Body of pancreas (tissue), 4 donors: Measurements from ENCODE around the gene GAK. TPM values are rescaled to one million over a fixed set of nuclear protein-coding genes. Genes with fewer than 3 reads are reported as not detected.

ENCODE experiments used
- ATAC-seq: fragments of 150-250 bp; one replicate; pipeline ENCODE4 v1.9.1; 2016
- DNase-seq, 4 donors: peaks; one replicate each; pipeline ENCODE4 v3.0.0-alpha.2; 2019
- H3K27ac ChIP-seq, 4 donors: fragments of 200-600 bp; sonication (generic); 1 replicate in 3 of 4; 2 replicates in 1 of 4; pipeline versions ENCODE4 v1.5.1 to v1.6.1; 2016 to 2019; ENCODE audit warnings: mild to moderate bottlenecking in 1 of 4, mixed read lengths in 1 of 4, moderate library complexity in 1 of 4
- H3K27me3 ChIP-seq, 2 donors: fragments of 200-600 bp; sonication (generic); one replicate each; pipeline ENCODE4 v1.6.0; 2016; ENCODE audit warnings: mild to moderate bottlenecking in 1 of 2
- H3K36me3 ChIP-seq, 2 donors: fragments of 200-600 bp; sonication (generic); replicated peaks in 1 of 2; 2 replicates each; pipeline ENCODE4 v1.5.1; 2016; ENCODE audit warnings: low read depth in 2 of 2; ENCODE audit not compliant: insufficient read depth in 1 of 2
- H3K4me1 ChIP-seq: fragments of 200-600 bp; sonication (generic); one replicate; pipeline ENCODE4 v1.6.0; 2016
- H3K4me3 ChIP-seq, 2 donors: fragments of 200-600 bp; sonication (generic); 1 replicate in 1 of 2; 2 replicates in 1 of 2; pipeline ENCODE4 v1.5.1; 2016 to 2019
- H3K9me3 ChIP-seq, 3 donors: fragments of 200-600 bp; sonication (generic); 1 replicate in 2 of 3; 2 replicates in 1 of 3; pipeline ENCODE4 v1.5.1; 2016
- POLR2A ChIP-seq, 3 donors: fragments of 450-650 bp; IDR thresholded peaks; one replicate each; pipeline ENCODE4 v1.6.1; 2016; ENCODE audit warnings: antibody characterized with exemption in 3 of 3, mild to moderate bottlenecking in 2 of 3
- WGBS, 2 donors: methylation state at CpG; one replicate each; pipeline ENCODE4 v1.1.5; 2017; 5-methylcytosine and 5-hydroxymethylcytosine counted together
- intact Hi-C: fragments of 100-400 bp; cut with DNase I; formaldehyde crosslinking; loops from one replicate; pipeline ENCODE4 v1.15.1; 2023
- total RNA-seq, 2 donors: library from RNA; depleted of rRNA; stranded (reverse); fragments of >200 nt; gene quantifications; one replicate each; pipeline ENCODE4 v1.1.0, GENCODE V29; 2016
- TF ChIP-seq, protein P1 (sequence below), 7 experiments: fragments of 450-650 bp in 4 of 7; fragments of 200-600 bp in 3 of 7; sonication (generic) in 3 of 7; IDR thresholded peaks; one replicate each; pipeline ENCODE4 v1.5.1; 2016 to 2019; ENCODE audit warnings: antibody characterized with exemption in 7 of 7

GAK gene
- total RNA-seq, 2 donors from 2014 or later = 126 to 127 TPM

DNA sequence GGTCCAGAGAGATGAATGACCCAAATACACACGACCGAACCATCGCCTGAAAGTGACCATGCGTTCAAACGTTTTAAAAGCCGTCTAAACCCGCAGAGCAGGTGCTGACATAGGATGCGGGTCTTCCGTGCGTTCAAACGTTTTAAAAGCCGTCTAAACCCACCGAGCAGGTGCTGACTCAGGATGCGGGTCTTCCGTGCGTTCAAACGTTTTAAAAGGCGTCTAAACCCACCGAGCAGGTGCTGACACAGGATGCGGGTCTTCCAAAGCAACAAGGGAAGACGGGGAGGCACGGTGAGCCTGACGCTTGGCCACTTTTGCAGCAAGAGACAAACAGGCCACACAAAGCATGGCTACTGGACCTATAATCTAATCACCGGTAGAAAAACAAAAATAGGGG, 47.2 kb downstream of the GAK start:
- no peak for DNase-seq
- intact Hi-C loops = no loop called here
- peaks cover 6 to 35% of the 10 kb centered on the region in 2 donors for H3K36me3 ChIP-seq
- WGBS, 2 donors = 88 to 93% methylated on average over 23 to 24 of the region's 24 CpGs
- no peaks in the 10 kb centered on the region for H3K9me3 ChIP-seq
- H3K4me1 ChIP-seq = no peaks in the 10 kb centered on the region
- H3K4me3 ChIP-seq = no peak overlapping the region
- no peak for ATAC-seq
- H3K27ac ChIP-seq = no peak overlapping the region
- TF ChIP-seq, protein P1, sequence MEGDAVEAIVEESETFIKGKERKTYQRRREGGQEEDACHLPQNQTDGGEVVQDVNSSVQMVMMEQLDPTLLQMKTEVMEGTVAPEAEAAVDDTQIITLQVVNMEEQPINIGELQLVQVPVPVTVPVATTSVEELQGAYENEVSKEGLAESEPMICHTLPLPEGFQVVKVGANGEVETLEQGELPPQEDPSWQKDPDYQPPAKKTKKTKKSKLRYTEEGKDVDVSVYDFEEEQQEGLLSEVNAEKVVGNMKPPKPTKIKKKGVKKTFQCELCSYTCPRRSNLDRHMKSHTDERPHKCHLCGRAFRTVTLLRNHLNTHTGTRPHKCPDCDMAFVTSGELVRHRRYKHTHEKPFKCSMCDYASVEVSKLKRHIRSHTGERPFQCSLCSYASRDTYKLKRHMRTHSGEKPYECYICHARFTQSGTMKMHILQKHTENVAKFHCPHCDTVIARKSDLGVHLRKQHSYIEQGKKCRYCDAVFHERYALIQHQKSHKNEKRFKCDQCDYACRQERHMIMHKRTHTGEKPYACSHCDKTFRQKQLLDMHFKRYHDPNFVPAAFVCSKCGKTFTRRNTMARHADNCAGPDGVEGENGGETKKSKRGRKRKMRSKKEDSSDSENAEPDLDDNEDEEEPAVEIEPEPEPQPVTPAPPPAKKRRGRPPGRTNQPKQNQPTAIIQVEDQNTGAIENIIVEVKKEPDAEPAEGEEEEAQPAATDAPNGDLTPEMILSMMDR (IDR thresholded peaks at IDR 0.05) = no peak
- TF ChIP-seq POLR2A (IDR thresholded peaks at IDR 0.05) = no peak
- H3K27me3 ChIP-seq = no peaks in the 10 kb centered on the region

DNA sequence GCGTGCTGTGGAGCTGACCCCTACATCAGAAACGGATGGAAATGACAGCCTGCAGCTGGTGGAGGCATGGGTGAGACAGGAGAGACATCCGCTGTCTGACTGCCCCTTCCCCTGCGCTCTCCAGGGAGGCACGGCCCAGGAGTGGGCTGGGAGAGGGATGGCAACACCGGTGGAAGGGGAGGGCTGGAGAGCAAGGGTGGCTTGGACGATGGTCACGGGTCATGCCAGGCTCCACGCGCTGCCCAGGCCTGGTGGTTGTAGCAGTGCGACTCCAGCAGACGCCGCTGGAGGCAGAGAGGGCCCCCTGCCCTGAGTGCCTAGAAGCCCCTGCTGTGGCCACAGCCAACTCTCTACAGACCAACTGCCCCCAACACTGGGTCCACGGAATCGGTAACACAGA, 47.9 kb downstream of the GAK start:
- intact Hi-C loops = no loop called here
- Histone ChIP-seq H3K27ac (no peak overlapping the region), H3K4me1 (no peaks in the 10 kb centered on the region), H3K4me3 (no peak overlapping the region), H3K36me3 (peaks cover 6 to 35% of the 10 kb centered on the region in 2 donors), H3K27me3 (no peaks in the 10 kb centered on the region), H3K9me3 (no peaks in the 10 kb centered on the region)
- DNase-seq = no peak
- TF ChIP-seq, protein P1 (IDR thresholded peaks at IDR 0.05) = no peak
- TF ChIP-seq POLR2A (IDR thresholded peaks at IDR 0.05) = no peak
- WGBS, 2 donors = 79 to 97% methylated on average over 10 to 12 of the region's 15 CpGs
- ATAC-seq = no peak

DNA sequence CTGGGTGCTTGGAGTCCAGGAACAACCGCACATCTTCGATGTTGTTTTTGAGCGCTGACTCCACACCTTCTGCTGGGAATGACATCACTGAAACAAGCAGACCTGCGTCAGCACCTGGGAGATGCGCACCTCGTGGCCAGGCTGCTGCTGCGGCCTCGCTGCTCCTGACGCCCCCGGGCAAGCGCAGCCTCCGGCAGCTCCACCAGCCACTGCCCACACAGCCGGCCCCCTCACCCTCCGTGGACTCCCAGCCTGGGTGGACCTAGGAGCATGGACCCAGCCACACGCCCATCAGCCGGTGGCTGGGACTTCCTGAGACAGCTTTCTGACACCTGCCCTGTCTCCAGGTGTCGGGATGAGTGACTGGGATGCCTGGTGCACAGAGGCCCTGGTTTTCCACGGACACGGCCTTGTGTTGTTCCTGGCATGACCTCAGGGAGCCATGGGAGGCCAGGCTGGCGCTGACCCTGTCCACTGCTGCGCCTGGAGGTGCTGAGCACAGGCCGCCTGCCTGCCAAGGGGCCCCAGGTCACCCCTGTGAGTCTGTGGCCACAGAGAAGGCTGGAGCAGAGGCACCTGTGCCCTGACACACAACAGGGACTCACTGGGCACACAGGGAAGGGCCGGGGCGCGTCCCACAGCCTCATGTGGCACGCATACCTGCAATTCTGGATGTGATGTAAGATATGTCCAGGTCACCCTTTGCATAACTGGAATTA, 48.6 kb downstream of the GAK start:
- Histone ChIP-seq H3K27me3 (no peaks in the 10 kb centered on the region), H3K36me3 (peaks cover 6 to 33% of the 10 kb centered on the region in 2 donors), H3K27ac (no peak overlapping the region), H3K4me1 (no peaks in the 10 kb centered on the region), H3K9me3 (no peaks in the 10 kb centered on the region), H3K4me3 (no peak overlapping the region)
- DNase-seq (no peak), ATAC-seq (no peak)
- intact Hi-C loops = no loop called here
- TF ChIP-seq POLR2A (IDR thresholded peaks at IDR 0.05) = no peak
- TF ChIP-seq, protein P1 (IDR thresholded peaks at IDR 0.05) = no peak
- WGBS, 2 donors = 90 to 94% methylated on average over 9 to 26 of the region's 26 CpGs

DNA sequence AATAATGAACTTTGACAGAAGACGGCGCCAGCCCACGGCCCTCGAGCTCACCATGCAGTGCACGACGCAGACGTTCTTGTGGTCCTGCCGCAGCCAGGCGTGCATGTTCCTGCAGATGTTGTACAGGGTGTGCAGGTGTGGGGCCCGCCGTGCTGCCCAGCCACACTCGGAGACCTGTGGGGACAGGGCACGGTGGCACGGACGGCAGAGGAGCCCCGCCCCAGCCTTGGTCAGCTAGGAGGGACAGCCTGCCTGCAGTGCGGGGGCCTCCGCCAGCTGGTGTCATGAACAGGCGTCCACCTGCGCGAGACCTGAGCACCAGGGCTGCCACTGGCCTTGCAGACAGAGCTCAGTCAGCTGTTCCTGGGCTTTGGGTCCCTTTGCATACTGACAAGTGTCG, 49.5 kb downstream of the GAK start:
- WGBS, 2 donors = 92 to 96% methylated on average over 8 to 22 of the region's 22 CpGs
- no peaks in the 10 kb centered on the region for H3K9me3 ChIP-seq
- no peaks in the 10 kb centered on the region for H3K27me3 ChIP-seq
- DNase-seq = no peak
- TF ChIP-seq, protein P1 (IDR thresholded peaks at IDR 0.05) = no peak
- no peak for TF ChIP-seq POLR2A (IDR thresholded peaks at IDR 0.05)
- H3K27ac ChIP-seq = no peak overlapping the region
- no peaks in the 10 kb centered on the region for H3K4me1 ChIP-seq
- no peak for ATAC-seq
- intact Hi-C loops = no loop called here
- H3K36me3 ChIP-seq = peaks cover 6 to 25% of the 10 kb centered on the region in 2 donors
- no peak overlapping the region for H3K4me3 ChIP-seq

DNA sequence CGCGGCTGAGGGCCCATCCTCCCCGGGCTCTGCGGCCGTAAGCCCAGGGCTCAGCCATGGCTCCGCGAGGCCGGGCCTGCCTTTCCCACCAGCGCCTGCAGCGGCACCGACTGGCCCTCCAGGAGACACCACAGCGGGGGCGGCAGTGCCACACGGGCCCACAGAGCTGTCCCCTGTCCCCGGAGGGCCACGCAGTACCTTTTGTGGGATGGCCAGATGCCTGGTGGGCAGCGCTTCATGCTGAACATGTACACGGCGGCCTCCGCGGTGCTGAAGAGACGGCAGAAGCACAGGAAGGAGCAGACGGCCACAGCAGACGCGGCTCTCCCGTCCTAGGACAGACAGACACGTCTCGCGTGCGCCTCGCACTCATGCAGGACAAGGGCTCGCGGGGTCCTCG, 50.4 kb downstream of the GAK start:
- no peaks in the 10 kb centered on the region for H3K4me1 ChIP-seq
- H3K4me3 ChIP-seq = no peak overlapping the region
- ATAC-seq (no peak), DNase-seq (no peak)
- peaks cover 7 to 30% of the 10 kb centered on the region in 2 donors for H3K36me3 ChIP-seq
- no peak for TF ChIP-seq POLR2A (IDR thresholded peaks at IDR 0.05)
- TF ChIP-seq, protein P1 (IDR thresholded peaks at IDR 0.05) = no peak
- H3K9me3 ChIP-seq = no peaks in the 10 kb centered on the region
- H3K27me3 ChIP-seq = no peaks in the 10 kb centered on the region
- H3K27ac ChIP-seq = no peak overlapping the region
- intact Hi-C loops = no loop called here
- 92 to 99% methylated on average over 22 to 34 of the region's 34 CpGs for WGBS, 2 donors
